Fibroblast of skin of left biceps (primary cell): ENCODE results near the gene AKAP13.

Source experiments
- DNase-seq, 2 experiments: peaks; one replicate each; pipeline ENCODE4 v3.0.0-alpha.2; 2013; ENCODE audit warnings: low read depth in 2 of 2

The AKAP13 gene

DNA sequence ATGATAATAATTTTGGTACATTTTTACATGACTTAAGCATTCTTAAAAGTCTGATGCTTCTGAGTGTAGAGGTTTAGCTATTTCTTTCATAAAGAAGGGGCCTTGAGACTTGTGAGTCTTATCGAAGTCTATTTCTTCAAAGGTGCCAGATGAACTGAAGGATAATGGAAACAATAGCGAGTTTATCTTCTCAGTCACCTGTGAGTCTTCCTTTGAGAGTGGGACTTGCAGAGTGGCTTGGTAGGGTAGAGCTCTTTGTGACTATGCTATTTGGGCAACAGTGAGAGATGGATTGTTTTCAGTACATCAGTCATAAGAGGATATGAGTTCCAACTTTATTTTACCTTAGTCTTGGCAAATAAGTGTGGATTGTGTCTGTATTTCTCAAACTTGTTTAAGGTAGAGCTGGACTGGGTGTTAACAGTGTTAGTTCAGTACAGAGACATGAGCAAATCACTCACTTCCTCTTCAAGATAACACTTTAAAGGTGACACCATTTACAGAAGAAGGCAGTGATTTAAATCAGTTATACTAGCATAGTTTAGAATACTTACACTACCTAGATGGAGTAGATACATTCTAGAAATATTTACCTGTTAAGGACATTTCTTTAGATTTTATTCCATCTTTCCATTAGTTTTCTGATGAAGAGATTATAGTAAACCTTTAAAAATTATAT, 3.2 kb downstream of the AKAP13 start:
- DNase-seq: no peak

DNA sequence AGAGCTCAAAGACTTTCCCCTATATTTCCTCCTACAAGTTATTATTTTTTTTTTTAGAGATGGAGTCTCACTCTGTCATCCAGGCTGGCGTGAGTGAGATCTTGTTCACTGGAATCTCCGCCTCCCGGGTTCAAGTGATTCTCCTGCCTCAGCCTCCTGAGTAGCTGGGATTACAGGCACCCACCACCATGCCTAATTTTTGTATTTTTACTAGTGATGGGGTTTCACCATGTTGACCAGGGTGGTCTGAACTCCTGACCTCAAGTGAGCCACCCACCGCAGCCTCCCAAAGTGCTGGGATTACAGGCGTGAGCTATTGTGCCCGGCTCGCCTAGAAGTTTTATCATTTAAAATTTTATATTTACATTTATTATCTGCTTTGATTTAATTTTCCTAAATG, 5.9 kb downstream of the AKAP13 start:
- no peak for DNase-seq

DNA sequence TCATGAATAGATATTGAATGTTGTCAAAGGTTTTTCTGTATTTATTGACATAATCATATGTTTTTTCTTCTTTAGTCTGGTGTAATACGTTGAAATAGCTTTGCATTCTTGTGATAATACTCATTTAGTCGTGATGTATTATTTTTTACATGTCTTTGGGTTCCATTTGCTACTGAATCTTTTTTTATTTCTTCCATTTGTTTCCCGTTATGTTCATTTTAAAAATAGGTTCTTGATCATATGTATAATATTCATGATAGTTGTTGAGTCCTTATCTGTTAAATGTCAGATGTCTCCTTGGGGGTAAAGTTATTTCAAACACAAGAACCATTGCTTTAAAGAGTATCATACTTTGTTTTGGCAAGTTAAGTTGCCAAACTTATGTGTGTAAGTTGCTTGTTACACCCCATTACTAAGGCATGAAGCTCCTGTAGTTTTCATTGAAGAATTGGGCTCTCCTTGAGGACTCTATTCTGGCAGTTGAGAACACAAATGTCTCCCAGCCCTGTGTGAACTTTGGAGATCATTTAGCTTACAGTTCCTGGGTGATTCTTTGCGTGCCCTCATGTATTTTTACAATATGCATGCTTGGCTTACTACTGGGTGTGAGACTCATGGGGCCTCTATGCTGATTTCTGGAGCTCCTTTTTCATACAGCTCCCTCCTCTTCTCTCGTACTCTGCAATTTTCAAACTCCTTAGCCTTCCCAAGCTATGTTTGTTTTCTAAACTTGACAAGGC, 8.3 kb downstream of the AKAP13 start:
- DNase-seq: no peak

DNA sequence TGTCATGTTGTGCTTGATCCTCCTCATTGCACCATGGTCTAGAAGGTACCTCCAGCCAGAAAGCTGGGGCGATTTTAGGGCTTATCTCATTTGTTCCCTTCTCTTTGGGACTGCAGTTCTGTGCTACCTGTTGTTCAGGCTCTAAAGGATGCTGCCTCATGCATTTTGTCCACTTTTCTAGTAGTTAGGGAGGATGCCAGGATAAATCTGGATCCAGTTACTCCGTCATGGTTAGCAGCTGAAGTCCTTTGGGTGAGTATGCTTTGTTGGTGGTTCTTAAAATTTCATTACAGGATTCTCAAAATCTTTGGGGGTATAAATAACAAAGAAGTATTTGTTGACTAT, 8.9 kb downstream of the AKAP13 start:
- no peak for DNase-seq

DNA sequence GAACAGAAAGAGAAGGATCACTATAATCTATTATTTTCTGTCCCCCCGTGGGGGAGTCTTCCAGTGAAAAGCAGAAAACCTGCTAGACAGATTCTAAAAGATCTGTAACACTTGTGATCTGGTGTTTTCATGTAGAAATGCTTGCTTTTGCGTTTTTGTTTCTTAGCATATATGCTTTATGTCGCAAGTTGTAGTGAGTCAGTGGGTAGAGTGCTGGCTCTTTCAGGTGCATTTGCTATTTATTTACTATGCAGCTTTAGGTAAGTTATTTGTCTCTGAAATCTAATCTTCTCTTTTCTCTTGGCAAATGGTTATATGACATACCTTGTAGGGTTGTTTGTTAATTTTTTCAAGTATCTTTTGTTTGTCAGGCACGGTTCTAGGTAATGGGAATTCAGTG, 9.4 kb downstream of the AKAP13 start:
- no peak for DNase-seq

DNA sequence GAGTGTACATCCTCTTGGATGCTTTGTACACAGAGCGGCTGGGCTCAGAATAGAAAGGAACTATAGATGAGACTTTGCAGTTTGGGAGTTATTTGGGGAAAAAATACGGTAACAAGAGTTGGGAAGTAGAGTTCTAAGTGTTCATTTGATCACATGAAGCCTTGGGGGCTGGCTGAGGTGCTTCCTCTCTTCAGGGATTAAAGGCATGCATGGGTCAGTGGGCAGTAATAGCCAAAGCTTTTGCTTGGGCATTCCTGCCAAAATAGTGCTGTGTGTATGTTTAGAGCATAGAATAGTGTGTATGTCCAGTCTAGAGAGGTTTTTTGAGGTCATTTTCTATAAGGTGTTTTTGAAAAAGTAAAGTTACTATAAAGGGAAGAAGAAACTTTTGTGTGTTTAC, 12.8 kb downstream of the AKAP13 start:
- no peak for DNase-seq

DNA sequence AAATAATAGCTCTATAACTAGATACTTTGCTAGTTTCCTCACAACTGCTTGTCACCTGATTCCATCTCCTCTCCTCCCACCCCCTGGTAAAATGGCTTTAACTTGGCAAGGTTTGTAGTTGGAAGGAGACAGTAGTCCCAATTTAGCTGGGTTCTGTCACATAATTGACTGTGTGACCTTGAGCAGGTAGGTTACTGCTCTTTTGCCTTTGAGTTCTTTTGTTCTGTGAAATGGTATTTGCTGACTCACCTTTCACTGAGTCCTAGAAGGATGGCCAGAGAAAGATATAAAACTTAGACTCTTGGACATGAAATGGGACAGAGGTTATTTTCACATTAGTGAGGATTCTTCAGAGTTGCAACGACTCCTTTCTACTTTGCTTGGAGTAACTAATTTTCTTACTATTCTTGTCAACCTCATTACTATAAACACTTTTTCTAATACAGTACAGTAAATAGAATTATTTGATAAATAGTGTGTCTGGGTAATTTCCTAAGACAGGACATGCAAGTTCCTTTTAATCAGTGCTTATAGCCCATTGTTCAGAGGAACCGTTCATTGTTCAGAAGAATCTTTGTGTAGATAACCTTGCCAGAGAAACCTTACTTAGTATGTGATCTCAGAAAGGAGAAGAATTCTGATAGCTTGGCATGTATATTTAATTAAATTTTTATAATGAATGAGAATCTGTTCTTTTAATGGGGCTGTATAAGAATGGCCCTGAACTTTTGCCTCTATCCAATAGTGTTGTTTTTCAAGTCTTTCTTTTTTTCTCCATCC, 14.3 kb downstream of the AKAP13 start:
- DNase-seq: no peak

DNA sequence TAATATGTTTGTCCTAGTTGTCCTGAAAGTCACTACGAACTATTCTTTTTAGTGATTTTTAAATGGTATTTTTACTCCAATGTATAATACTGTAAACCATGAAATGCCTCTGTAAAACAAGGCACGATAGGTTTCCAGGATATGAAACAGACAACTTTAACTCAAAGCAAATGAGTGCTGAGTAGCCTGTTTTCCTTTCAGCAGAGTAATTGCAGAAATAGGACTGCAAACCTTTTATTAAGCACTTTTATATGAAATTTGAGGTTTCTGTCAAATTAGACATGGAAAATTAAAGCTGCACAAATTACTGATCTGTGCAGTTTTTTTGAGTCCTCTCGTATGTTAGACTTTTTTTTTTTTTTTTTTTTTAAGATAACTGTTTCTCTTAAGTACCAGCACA, 16.2 kb downstream of the AKAP13 start:
- DNase-seq: no peak

DNA sequence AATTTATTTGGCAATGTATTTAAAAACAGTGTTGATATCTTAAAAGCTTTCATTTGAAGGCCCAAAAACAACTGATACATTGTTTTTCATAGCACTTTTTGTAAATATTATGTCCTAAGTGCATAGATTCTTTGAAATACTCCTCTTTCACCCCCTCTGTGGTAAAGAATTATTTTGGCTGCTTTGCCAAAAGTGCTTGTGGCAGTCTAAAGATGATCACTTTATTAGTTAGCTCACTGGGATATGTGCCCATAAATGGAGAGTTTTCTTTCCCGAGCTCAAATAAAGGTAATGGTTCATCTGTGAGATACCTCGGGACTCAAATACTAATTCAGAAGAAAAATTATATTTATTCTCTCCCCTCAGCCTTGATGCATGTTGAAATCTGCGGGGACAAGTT, 16.7 kb downstream of the AKAP13 start:
- DNase-seq: no peak

DNA sequence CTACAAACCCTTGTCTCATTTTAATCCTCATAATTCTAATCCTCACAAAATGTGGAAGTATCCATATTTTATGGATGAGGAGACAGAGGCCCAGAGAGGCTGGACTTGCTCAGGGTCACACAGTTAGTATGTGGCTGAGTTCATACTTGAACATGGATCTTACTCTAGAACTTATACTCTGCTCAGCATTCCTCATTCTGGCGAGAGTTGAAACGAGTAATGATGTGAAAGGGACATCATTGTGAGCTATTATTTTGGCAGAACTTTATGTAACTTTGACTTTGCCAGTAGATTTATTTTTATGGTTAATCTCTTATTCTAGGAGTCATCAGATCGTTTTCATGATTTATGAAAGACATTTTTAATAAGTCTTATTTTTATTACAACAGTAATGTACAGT, 17.5 kb downstream of the AKAP13 start:
- DNase-seq: no peak

DNA sequence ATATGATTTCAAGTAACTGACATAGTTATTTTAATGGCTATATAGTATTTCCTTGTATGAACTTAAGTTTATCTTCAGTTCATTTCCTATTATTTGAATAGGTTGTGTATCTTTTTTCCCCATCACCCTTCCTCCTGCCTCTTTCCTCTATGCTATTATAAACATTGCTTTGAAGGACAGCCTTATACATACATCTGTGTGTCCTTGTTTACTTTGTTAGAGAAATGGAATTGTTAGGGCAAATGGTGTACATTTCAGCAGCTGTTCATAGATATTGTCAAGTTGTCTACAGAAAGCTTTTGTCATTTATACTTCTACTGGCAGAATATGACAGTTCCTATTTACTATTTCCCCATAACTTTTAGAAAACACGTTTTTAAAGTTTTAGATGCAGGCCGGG, 18.4 kb downstream of the AKAP13 start:
- DNase-seq: no peak

DNA sequence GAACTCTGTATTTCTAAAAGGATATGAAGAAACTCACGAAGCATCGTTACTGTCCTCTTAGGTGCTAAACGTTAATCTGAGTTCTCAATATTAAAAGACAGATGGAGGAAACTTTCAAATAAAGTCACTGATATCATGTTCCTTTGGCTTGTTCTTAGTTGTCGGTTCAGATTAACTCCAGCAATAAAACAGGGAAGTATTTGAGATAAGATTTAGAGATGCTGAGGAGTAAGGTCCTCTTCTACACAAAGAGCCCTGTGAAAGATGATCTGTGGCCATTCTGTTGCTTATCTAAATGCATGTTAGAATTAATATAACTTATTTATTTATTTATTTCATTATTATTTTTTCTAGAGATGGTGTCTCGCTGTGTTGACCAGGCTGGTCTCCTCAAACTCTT, 19.2 kb downstream of the AKAP13 start:
- no peak for DNase-seq

DNA sequence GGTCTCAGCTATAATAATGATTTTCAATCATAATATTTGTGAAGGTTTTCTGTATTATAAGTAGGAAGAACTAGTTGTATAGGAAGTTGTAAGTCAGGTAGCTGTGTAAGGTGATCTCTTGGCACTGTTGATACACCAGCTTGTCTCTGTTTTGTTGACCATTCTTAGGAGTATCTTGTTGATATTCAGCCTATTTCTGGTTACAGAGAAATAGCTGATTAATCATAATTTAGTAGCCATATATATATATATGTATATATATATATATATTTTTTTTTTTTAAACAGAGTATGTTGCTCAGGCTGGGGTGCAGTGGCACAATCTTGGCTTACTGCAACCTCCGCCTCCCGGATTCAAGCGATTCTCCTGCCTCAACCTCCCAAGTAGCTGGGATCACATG, 20.2 kb downstream of the AKAP13 start:
- no peak for DNase-seq

DNA sequence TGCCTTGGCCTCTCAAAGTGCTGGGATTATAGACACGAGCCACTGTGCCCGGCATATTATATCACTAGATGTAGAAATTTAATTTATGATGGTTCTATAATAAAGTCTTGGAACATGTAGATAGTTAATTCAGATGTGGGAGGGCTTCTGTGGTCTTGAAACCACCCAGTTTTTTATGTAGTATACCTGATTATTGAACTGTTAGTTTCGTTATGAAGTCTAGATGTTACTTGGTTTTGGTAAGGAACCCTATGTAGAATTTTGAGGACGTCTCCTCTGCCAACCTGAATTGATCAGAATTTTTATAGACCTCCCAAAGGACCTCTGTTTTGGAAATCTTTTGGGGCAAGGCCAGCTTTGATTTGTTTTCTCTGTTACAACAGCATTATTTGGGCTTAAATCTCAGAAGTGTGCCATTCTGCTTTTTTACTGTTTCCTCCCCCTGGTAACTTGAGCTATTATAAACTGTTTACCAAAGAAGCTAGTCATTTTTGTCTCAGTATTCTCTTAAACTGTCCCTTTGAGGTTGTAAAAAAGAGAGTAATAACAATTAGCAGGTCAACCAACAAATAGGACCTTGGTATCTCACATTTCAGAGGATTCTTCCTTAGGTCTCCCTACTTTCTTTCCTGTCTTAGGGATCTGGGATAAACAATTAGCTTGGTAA, 20.8 kb downstream of the AKAP13 start:
- DNase-seq: no peak

DNA sequence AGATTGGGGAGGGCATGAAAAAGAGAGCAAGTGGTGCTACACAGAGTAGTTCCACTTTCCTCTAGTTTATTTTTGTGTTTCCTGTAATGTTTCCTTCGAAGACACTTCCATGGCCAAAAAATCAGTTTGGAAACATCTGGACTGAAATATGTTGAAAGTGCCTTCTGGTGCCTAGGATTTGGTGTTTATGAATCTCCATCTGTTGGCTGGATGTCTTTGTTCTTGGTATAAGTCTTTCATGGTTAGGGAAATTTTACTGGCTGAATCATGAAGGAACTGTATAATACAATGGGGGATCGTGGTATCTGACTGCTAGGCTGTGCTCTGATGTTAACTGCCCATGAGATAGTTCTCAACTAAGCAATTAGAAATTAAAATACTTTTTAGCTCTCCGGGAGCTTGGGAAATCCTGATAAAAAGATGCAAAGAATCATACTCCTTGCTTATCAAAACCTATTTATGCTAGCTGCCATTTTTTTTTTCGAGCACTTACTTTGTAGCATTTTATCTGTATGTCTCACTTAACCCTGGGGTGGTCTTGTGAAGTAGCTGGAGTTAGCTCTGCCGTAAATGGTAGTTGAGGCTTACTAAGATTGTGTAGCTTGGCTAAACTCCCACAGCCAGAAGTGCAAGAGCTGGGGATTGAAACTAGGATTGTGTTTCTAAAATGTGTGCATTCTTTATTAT, 21.9 kb downstream of the AKAP13 start:
- DNase-seq: no peak

DNA sequence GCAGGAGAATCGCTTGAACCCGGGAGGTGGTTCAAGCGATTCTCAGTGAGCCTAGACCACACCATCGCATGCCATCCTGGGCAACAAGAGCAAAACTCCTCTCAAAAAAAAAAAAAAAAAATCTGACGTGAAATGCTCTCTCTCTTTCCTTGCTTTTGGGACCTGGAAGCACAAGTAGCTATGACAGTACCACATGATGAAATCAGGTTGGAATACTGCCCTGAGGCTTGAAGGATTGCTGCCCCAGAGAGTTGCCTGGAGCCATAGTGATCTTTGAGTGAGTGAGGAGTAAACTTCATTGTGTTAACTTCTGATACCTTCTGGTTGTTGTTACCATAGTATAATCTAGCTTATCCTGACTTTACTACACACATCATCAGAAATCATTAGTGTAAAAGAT, 23.3 kb downstream of the AKAP13 start:
- DNase-seq: no peak

DNA sequence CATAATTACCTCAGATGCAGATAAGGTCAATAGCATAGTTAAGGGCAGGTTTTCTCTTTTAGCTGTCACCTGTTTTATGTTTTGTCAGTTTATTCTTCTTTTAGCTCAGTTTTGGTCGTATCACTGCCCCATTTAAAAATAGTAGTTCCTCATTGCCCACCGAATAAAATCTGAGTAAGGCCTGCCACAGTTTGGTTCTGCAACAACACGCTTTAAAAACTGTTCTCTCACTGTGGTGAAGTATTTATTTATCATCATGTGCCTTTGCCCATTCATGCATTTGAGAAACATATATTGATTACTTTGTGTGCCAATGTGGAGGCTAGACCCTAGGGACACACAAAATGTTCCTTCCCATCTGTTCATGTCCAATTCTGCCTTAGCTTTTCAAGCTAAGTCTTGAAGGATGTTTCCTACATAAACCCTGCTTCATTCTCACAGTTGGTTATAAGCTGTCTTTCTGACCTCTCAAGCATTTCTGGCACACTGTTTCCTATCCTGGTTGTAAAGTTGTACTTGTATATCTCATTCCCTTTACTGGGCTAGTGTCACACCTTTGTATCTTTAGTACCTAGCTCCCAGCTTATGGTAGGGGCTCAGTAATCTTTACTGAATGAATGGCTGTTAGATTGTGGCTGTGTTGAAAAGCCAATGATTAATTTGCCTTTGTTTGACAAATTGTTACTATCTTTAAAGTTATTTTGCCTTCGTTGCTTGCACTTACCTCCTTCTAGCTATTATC, 23.9 kb downstream of the AKAP13 start:
- no peak for DNase-seq

DNA sequence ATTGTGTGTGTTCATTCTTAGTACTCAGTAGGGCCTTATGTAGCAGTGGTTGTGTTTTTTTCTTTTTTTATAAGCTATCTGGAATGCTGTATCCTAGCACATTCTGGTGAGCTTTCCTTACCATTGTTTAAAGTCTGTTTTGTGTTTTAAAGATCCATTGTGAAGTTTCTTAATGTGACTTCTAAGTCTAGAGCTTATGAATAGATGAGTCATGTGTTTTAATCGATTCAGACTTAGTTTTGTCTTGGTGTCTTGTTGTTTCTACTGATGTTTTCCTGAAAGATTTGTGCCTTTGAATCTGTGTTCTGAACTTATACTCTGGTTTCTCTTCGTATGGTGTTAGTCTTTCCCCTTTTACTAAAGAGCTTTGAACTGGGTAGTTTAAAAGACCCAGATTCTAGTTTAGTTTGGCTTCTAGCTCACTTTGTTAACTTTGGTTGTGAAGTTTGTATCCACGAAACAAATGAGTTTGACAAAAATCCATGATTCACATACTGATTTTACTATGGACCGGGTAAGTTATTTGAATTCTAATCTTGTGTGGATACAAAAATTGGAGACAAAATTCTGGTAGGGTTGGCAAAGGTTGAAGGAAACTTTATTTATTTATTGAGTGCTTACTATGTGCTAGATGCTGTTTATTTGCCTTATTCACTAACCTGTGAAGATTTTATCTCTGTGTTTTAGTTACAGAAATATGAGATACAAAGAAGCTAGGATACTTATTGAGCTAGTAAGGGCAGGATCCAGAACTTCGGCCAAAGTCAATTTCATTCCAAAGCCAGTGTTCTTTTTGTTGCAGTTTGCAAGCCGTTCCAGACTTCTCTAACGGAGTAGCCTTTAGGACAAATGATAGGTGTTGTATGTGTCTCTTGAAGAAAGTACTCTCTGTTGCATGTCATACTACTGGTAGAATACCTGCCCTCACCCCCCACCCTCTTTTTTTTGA, 24.8 kb downstream of the AKAP13 start:
- no peak for DNase-seq

DNA sequence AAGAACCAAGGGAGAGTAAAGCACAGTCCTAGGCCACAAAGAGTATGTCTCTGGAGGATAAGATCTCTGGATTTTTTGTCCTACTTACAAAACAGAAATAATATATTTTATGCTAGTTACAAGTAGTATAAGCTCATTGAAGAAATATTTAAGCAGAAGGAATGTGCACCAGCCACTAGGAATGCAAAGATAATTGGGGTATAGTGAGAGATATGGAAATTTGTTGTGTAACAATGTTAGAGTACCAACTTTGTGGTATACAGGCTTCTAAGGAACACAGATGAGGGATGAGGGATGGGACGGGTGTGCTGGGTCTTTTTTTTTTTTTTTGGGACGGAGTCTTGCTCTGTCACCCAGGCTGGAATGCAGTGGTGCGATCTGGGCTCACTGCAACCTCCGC, 26.5 kb downstream of the AKAP13 start:
- peak in 1 of 2 experiments; percentile 55 for DNase-seq
